NCI-H2107 (cell line): Measurements from ENCODE around the gene GAB3.
"Not testable (repeated sequence)": the region's sequence is repeated elsewhere in the genome, so short reads cannot be mapped to it uniquely, and the experiment has no call there.

Experiments used
- DNase-seq: peaks from one replicate; lab custom pipeline; 2025; lab: John Stamatoyannopoulos, UW

The GAB3 gene

GRCh38 chrX:154724993-154725756 lies 25.7 kb downstream of the GAB3 start:
- DNase-seq: no peak

- DNase-seq: no peak
These were observed 29.7 kb downstream of the GAB3 start for GRCh38 chrX:154721155-154721554.

GRCh38 chrX:154720067-154720466 lies 30.8 kb downstream of the GAB3 start:
- no peak for DNase-seq

GRCh38 chrX:154719132-154719675 lies 31.7 kb downstream of the GAB3 start:
- DNase-seq: no peak

GRCh38 chrX:154718616-154719015 lies 32.3 kb downstream of the GAB3 start:
- DNase-seq: no peak

GRCh38 chrX:154717824-154718223 lies 33.1 kb downstream of the GAB3 start:
- peak; percentile 63 for DNase-seq

- no peak for DNase-seq
These were observed 35.1 kb downstream of the GAB3 start for GRCh38 chrX:154715825-154716224.

- DNase-seq: peak; percentile 10
These were observed 36.0 kb downstream of the GAB3 start for GRCh38 chrX:154714925-154715324.

- no peak for DNase-seq
These were observed 37.8 kb downstream of the GAB3 start for GRCh38 chrX:154712781-154713740.

- DNase-seq: no peak
These were observed 39.6 kb downstream of the GAB3 start for GRCh38 chrX:154711264-154711663.

- no peak for DNase-seq
These were observed 40.6 kb downstream of the GAB3 start for GRCh38 chrX:154710309-154710708.

GRCh38 chrX:154698630-154699248 lies 52.1 kb downstream of the GAB3 start:
- no peak for DNase-seq

- DNase-seq: no peak
These were observed 54.2 kb downstream of the GAB3 start for GRCh38 chrX:154696676-154697045.

- DNase-seq: no peak
These were observed 54.8 kb downstream of the GAB3 start for GRCh38 chrX:154695911-154696675.

- no peak for DNase-seq
These were observed 57.5 kb downstream of the GAB3 start for GRCh38 chrX:154693394-154693793.

- DNase-seq: not testable (repeated sequence)
These were observed 60.4 kb downstream of the GAB3 start for GRCh38 chrX:154690438-154690837.

GRCh38 chrX:154672084-154672483 lies 78.8 kb downstream of the GAB3 start:
- not testable (repeated sequence) for DNase-seq

GRCh38 chrX:154670848-154671247 lies 80.0 kb downstream of the GAB3 start:
- not testable (repeated sequence) for DNase-seq

- DNase-seq: no peak
These were observed 89.0 kb downstream of the GAB3 start for GRCh38 chrX:154661899-154662298.

- no peak for DNase-seq
These were observed 89.7 kb downstream of the GAB3 start for GRCh38 chrX:154661170-154661569.

- DNase-seq: no peak
These were observed 90.3 kb downstream of the GAB3 start for GRCh38 chrX:154660541-154660940.
